Erythroblast (primary cell): Measurements from ENCODE around the gene ATOSA.

Experiments used
- GATA1 ChIP-seq: IDR thresholded peaks from 2 replicates; pipeline ENCODE4 v1.6.1; 2011; ENCODE audit warnings: low read depth, mild to moderate bottlenecking, control low read depth, low read length, moderate library complexity
- POLR2A ChIP-seq: IDR thresholded peaks from 2 replicates; pipeline ENCODE4 v1.6.1; 2011; ENCODE audit warnings: mild to moderate bottlenecking, low read length

DNA sequence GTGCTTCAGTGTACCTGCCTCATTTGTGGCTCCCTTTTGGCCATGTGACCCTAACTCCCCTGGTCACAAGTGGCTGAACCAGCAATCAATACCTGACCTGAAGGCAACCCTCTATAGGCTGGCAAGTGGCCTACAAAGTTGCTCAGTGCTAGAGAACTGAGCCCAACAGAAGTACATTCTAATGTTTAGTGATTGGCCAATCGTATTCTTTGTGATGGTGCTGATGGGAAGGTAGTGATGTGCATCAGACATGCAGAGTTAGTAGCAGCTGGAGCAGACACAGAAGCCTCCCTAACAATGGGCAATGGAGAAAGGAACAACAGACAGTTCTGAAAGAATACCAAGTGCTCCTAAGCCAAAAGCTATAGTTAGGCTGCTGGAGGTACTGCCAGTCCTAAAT lies 10.4 kb upstream of the ATOSA start:
- TF ChIP-seq POLR2A (no peak), GATA1 (no peak)
